Measurements from ENCODE around the gene TNK2. TPM values are rescaled to one million over a fixed set of nuclear protein-coding genes. Genes with fewer than 3 reads are reported as not detected.
A peak's percentile ranks its signal among the peaks of the same experiment; 100 is the strongest.

The TNK2 gene
- total and polyA plus RNA-seq, 2 of the 13 experiments (the other 11 are each of a cell fraction or from before 2014, with no cell fraction given): 4.6 to 5.8 TPM

GRCh38 chr3:195905970-195906864 is 2.1 kb downstream of the TNK2 start (continued):
- TF ChIP-seq, protein P1, sequence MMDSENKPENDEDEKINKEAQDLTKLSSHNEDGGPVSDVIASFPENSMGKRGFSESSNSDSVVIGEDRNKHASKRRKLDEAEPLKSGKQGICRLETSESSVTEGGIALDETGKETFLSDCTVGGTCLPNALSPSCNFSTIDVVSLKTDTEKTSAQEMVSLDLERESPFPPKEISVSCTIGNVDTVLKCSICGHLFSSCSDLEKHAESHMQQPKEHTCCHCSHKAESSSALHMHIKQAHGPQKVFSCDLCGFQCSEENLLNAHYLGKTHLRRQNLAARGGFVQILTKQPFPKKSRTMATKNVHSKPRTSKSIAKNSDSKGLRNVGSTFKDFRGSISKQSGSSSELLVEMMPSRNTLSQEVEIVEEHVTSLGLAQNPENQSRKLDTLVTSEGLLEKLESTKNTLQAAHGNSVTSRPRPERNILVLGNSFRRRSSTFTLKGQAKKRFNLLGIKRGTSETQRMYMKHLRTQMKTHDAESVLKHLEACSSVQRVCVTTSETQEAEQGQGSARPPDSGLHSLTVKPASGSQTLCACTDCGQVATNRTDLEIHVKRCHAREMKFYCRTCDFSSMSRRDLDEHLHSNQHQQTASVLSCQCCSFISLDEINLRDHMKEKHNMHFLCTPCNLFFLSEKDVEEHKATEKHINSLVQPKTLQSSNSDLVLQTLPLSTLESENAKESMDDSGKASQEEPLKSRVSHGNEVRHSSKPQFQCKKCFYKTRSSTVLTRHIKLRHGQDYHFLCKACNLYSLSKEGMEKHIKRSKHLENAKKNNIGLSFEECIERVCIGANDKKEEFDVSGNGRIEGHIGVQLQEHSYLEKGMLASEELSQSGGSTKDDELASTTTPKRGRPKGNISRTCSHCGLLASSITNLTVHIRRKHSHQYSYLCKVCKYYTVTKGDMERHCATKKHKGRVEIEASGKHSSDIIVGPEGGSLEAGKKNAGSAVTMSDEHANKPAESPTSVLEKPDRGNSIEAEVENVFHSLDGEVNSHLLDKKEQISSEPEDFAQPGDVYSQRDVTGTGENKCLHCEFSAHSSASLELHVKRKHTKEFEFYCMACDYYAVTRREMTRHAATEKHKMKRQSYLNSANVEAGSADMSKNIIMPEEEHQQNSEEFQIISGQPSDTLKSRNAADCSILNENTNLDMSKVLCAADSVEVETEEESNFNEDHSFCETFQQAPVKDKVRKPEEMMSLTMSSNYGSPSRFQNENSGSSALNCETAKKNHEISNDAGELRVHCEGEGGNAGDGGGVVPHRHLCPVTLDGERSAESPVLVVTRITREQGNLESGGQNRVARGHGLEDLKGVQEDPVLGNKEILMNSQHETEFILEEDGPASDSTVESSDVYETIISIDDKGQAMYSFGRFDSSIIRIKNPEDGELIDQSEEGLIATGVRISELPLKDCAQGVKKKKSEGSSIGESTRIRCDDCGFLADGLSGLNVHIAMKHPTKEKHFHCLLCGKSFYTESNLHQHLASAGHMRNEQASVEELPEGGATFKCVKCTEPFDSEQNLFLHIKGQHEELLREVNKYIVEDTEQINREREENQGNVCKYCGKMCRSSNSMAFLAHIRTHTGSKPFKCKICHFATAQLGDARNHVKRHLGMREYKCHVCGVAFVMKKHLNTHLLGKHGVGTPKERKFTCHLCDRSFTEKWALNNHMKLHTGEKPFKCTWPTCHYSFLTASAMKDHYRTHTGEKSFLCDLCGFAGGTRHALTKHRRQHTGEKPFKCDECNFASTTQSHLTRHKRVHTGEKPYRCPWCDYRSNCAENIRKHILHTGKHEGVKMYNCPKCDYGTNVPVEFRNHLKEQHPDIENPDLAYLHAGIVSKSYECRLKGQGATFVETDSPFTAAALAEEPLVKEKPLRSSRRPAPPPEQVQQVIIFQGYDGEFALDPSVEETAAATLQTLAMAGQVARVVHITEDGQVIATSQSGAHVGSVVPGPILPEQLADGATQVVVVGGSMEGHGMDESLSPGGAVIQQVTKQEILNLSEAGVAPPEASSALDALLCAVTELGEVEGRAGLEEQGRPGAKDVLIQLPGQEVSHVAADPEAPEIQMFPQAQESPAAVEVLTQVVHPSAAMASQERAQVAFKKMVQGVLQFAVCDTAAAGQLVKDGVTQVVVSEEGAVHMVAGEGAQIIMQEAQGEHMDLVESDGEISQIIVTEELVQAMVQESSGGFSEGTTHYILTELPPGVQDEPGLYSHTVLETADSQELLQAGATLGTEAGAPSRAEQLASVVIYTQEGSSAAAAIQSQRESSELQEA (CRISPR knock-in tag; IDR thresholded peaks at IDR 0.05; ENCODE audit: not compliant biosample characterization): no peak
- TF ChIP-seq AKNA (CRISPR knock-in tag; IDR thresholded peaks at IDR 0.05; ENCODE audit: borderline replicate concordance) (no peak), ZNF891 (CRISPR knock-in tag; IDR thresholded peaks at IDR 0.05) (no peak), SATB2 (CRISPR knock-in tag; IDR thresholded peaks at IDR 0.05) (no peak), HDAC1 (CRISPR knock-in tag; IDR thresholded peaks at IDR 0.05) (no peak), MTF1 (CRISPR knock-in tag; IDR thresholded peaks at IDR 0.05) (no peak), PPARG (CRISPR knock-in tag; conservative IDR thresholded peaks at IDR 0.05) (no peak), IKZF5 (CRISPR knock-in tag; IDR thresholded peaks at IDR 0.05) (no peak), MTF2 (CRISPR knock-in tag; IDR thresholded peaks at IDR 0.05; ENCODE audit: borderline replicate concordance) (no peak), ZSCAN21 (CRISPR knock-in tag; IDR thresholded peaks at IDR 0.05; ENCODE audit: borderline replicate concordance) (no peak), NFIB (CRISPR knock-in tag; IDR thresholded peaks at IDR 0.05; ENCODE audit: borderline replicate concordance) (no peak), ZNF333 (CRISPR knock-in tag; IDR thresholded peaks at IDR 0.05; ENCODE audit: borderline replicate concordance) (no peak), MED1 (CRISPR knock-in tag; IDR thresholded peaks at IDR 0.05) (0 out of 2 replicates have a peak, but pooled peaks have one; percentile 14), NFE2L2 (IDR thresholded peaks at IDR 0.05; ENCODE audit: low read length) (no peak)
